NK-92 treated with Interleukin-12 subunit alpha and Interleukin-12 subunit beta, amount 100 ng/mL, for 24 hours (cell line): ENCODE measurements around the gene RLN3.

Source experiments
- DNase-seq: peaks from one replicate; lab custom pipeline; 2025; lab: John Stamatoyannopoulos, UW

The RLN3 gene

DNA sequence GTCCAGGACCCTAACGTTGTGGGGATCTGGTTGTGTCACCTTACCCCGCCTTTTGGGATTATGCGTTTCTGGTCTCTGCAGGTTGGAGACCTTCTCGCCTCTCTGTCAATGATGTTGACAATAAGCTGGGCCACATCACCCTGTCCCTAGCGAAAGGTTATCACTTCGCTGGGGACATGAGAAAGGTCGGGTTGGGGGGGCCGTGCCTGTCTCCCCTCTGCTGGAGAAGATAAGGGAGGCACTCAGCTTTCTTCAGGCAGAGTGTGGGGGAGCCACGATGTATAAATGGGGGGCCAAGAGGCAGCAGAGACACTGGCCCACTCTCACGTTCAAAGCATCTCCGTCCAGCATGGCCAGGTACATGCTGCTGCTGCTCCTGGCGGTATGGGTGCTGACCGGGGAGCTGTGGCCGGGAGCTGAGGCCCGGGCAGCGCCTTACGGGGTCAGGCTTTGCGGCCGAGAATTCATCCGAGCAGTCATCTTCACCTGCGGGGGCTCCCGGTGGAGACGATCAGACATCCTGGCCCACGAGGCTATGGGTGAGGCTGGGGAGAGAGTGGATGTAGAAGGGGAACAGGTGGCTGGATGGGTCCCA is at the start of gene RLN3:
RLN3 (plus strand) TSS at position 293 of the 595 bp plus-strand sequence; CDS start at position 350, 57 bp downstream.
- DNase-seq: no peak

DNA sequence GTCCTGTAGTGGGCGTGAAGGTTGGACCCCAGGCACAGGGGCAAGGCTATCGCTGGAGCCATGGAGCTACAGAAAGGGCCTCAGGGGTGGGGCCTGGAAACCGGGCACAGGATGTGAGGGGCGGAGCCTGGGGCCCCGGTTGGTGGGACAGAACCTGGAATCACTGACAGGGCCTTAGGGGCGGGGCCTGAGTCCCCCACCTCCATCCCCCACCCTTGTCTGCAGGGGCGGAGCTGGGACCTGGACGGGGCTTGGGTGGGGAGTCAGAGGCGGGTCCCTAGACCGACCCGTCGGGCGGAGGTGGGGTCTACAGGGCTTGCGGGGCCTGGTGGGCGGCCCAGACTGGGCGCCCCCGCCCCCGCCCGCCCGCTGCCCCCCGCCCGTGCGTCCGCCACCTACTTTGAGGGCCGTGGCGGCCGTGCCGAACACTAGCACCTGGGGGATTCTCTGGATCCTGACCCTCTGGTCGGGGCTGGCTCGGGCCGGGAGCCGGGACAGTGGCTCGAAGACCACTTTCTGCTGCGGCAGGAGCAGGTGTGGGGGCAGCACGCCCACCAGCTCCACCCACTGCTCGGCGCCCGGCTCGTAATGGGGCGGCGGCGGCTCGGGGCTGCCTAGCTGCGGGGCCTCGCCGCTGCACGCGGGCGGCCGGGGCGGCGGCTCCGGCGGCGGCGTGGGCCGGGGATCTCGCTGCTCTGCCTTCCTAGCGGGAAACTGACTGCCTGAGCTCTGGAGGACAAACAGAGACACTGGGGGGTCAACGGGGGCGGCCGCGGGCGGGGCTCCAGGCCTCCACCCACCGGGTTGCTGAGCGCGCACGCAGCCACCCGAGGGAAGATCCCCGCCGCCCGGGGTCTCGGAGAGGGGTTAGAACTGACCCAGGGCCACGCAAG is 49.4 kb upstream of the RLN3 start:
- DNase-seq: no peak

GRCh38 chr19:13979244-13979615 is 48.7 kb upstream of the RLN3 start:
- DNase-seq: no peak

- no peak for DNase-seq
Observed at GRCh38 chr19:13979686-13980085, 48.3 kb upstream of the RLN3 start.

- no peak for DNase-seq
Observed at GRCh38 chr19:13980340-13980739, 47.6 kb upstream of the RLN3 start.

GRCh38 chr19:13981021-13981420 is 46.9 kb upstream of the RLN3 start:
- DNase-seq: no peak

DNA sequence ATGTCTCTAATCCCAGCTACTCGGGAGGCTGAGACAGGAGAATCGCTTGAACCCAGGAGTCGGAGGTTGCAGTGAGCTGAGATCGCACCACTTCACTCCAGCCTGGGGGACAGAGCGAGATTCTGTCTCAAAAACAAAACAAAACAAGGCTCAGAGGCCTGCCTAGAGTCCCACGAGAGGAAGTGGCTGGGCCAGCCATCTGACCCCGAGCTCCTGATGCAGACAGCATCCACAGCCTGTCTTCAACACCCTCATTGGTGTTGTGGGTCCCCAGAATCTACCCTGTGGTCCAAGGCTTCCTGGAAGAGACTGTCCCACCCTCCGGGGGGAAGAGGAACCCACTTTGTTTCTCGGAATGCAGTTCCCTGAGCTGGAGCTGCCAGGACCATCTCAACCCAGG is 46.5 kb upstream of the RLN3 start:
- no peak for DNase-seq

DNA sequence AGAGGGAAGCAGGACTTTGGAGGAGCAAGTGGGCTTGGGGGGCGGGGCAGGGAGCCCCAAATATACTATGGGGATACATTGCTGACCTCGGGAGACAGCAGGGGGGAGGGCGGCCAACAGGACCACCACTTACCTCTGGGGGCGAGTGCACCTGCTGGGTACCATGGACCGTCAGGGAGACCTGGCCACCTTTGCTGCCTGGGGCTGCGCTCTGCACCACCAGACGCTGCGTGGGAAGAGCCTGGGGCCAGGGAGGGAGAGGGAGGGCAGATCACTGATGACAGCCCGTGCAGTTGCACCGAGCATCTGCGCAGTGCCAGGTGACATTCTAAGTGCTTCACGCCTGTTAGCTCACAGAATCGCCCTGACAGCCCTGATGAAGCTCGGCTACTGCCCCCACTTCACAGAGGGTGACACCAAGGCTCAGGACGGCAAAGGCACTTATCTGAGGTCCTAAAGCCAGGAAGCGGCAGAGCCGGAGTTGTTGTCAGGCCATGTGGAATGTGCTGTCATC is 45.9 kb upstream of the RLN3 start:
- no peak for DNase-seq

DNA sequence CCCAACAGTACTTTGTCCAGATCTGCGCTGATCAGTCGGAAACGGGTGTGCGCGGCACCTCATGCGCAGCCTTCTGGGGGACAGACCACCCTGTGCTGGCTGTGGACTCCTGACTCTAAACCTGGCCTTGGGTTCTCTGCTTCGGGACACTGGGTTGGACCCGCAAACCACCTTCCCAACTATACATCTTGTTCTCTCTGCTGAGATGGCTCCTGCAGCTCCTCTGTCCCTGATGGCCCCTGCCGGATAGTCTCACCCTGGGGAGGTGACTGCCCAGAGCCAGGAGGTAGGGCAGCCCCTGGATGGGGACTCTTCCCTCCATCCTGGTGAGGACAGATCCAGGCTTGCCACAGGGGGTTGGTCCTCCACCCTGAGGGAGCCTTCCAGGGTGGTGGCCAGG is 45.2 kb upstream of the RLN3 start:
- no peak for DNase-seq

GRCh38 chr19:13983213-13983889 is 44.6 kb upstream of the RLN3 start:
- no peak for DNase-seq

DNA sequence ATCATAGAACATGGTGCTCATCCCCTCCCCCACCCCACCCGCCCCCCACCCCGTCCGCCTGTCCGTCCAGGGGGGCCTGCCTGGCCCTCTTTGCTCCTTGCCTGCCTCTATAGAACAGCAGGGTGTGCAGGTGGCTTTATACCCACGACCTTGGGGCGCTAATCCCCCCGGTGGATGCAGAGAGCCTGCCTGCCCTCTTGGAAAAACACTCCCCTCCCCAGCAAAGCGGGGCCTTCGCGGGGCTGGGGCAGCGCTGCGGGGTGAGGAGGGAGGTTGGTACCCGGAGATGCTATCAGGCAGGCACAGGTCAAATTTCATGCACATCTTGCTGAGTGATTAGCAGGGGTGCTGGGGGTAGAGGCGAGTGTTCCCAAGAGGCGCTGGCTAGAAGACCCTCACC is 43.8 kb upstream of the RLN3 start:
- DNase-seq: no peak

GRCh38 chr19:13984875-13985741 is 42.8 kb upstream of the RLN3 start:
- DNase-seq: no peak

DNA sequence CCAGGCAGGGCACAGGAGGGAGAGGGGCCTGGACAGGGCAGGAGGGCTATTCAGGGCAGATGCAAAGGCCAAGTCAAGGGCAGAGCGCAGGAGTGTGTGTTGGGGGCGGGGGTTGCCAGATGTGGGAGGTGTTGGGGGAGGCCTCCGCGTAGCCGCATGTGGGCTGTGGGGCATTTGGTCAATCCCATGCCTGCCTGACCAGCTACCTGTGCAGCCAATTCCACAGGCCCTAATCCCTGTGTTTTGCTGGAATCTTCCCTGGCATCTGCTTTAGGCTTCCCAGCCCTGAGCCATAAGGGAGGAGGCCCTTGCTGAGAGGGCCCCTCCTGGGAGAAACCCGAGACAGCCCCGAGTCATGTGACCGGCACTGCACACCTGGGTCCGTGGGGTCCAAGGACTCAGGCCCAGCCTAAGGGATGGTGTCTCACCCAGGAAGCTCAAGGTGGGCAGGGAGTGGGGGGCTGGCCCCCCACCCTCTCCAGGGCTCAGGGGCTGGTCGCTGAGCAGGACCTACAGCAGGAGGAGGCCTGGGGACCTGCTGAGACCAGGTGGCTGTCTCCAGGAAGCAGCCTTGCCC is 42.1 kb upstream of the RLN3 start:
- DNase-seq: no peak

DNA sequence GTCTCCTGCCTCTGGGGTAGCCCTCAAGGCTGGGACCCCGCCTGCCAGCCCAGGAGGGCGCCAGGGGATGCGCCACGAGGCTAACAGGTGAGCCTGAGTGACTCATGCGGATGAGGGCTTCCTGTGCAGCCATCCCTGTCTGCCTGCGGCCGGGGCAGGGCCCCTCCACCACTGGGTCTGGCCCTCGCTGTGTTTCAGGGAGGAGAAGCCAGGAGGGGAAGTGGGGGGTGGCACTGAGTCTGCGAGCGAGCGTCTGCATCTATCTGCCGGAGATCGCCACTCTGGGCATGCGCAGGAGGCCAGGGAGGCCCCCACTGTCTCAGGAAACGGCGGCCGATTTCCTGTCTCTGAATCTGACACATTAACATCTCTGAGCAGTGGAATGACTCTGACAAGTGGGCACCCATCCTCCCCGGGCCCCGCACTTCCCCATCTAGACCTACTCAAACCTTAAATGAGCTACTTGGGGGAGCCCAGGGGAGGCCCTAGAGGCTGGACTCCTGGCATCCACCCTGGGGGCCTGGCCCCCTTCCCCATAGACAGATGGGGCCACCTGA is 41.5 kb upstream of the RLN3 start:
- peak; percentile 98 for DNase-seq

DNA sequence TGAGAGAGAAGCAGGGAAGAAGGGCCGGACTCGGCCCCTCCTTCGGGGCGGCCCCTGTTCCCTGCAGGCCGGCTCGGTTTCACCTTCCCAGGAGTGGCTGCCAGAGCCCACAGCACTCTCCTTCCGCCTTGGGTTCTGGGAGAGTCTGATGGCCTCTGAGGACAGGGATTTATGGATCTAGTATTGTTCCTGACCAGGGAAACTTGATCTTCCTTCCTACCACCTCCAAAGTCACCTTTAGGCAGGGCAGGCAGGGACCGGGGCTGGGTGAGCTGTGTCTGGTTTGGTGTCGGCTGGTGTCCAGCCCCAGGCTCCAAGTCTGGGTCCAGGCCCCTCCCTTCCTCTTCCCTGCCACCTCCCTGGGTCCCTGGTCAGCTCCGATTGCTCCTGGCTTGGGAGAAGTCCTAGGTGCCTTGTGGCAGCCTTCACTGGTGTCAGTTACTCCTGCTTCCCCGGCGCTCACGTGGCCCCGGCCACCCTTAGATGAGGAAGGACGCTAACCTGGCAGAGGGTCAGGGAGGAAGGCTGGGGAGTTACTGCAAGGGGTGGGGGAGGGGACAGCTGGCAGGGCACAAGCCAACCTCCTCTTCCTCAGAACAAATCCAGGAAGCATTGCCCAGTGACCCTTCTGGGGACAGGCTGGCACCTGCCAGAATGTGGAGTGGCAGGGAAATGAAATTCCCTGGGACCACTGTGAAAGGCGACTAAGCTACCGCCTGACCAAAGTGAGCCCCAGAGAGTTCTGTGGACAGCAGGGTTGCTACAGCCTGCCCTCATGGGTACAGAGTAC is 40.7 kb upstream of the RLN3 start:
- no peak for DNase-seq

GRCh38 chr19:13989487-13989886 is 38.5 kb upstream of the RLN3 start:
- no peak for DNase-seq

DNA sequence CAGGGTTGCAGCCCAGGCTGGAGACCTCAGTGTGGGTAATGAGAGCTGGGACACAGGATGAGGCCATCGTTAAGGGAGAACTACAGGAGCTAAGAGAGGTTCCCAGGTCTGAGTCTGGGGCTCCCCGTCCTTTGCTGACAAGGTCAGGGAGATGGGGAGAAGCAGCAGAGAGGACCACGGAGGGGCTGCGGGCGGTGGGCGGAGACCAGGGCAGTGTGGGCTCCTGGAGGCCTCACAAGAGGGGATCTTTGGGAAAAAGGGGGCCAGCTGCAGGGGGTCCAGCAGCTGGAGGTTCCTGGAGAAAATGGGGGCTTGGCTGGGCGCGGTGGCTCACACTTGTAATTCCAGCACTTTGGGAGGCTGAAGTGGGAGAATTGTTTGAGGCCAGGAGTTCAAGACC is 37.9 kb upstream of the RLN3 start:
- DNase-seq: no peak

DNA sequence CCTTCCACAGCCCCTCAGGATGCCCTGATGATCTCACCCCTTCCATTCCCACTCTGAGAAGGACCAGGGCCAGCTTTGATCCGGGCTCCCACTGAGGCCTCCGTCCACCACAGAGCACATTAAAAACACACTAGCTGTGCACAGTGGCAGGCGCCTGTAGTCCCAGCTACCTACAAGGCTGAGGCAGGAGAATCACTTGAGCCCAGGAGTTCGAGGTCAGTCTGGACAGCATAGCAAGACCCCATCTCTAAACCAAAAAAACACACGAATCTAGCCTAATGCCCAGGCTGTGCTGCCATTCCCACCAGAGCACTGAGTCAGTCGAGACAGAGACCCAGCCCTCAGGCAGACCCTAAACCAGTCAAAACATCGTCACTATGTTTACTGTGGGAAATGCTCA is 35.9 kb upstream of the RLN3 start:
- no peak for DNase-seq

DNA sequence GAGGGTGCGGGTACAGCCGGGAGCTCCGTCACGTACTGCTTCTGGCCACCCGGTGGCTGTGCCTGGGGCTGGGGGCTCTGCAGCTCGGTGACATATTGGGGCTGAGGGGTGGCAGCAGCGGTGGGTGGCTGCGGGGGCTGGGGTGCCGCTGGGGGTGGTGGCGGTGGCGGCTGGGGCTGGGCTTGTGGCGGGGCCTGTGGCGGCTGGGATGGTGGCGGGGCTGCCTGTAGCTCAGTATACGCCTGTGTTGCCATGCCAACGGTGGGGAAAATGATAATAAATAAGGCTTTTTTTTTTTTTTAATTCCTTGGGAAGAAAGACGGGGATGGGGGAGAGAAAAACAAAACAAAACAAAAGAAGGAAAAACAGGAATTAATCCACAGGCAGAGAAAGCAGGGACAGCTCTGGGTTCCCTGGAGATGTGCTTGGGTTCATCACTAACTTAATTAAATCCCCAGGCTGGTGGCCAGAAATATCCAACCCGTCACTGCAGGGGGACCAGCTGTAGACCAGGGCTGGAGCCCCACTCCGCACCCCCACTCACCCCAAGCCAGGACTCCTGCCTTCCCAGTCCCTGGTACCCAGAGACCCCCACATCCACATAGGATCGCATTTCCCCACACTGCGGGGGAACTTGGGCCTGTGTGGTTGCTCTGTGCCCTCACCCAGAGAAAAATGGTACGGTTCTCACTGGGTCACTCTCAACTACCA is 34.2 kb upstream of the RLN3 start:
- no peak for DNase-seq
